GM23338 (cell line): ENCODE data around the gene EIF5A. TPM values are rescaled to one million over a fixed set of nuclear protein-coding genes. Genes with fewer than 3 reads are reported as not detected.

Source experiments
- ATAC-seq: fragments of 200-7000 bp; cut with Tn5 transposase; 3 replicates; pipeline ENCODE4 v1.9.1; 2020
- DNase-seq: peaks from one replicate; pipeline ENCODE4 v3.0.0-alpha.2; 2015; ENCODE audit warnings: low spot score
- H2AFZ ChIP-seq: fragments of 200-600 bp; sonication (generic); 2 replicates; pipeline ENCODE4 v1.8.0; 2016; ENCODE audit warnings: antibody characterized with exemption, mild to moderate bottlenecking, moderate library complexity
- H3F3A ChIP-seq: fragments of 200-600 bp; sonication (generic); replicated peaks from 2 replicates; pipeline ENCODE4 v1.8.0; 2017; ENCODE audit warnings: antibody characterized with exemption, mixed run types, low read depth
- H3K27ac ChIP-seq: fragments of 200-600 bp; sonication (generic); 2 replicates; pipeline ENCODE4 v1.6.1; 2016; ENCODE audit warnings: low read depth
- H3K27me3 ChIP-seq: fragments of 200-600 bp; sonication (generic); 2 replicates; pipeline ENCODE4 v1.8.0; 2016; ENCODE audit warnings: mild to moderate bottlenecking, mixed run types, moderate library complexity; ENCODE audit not compliant: insufficient read depth
- H3K36me3 ChIP-seq: fragments of 200-600 bp; sonication (generic); 2 replicates; pipeline ENCODE4 v1.8.0; 2016; ENCODE audit warnings: mild to moderate bottlenecking; ENCODE audit not compliant: insufficient read depth
- H3K4me1 ChIP-seq: fragments of 200-600 bp; sonication (generic); 2 replicates; pipeline ENCODE4 v1.8.0; 2016; ENCODE audit warnings: mild to moderate bottlenecking, moderate library complexity; ENCODE audit not compliant: insufficient read depth
- H3K4me2 ChIP-seq: fragments of 200-600 bp; sonication (generic); 2 replicates; pipeline ENCODE4 v1.7.1; 2017; ENCODE audit warnings: mixed run types
- H3K4me3 ChIP-seq: fragments of 200-600 bp; sonication (generic); 2 replicates; pipeline ENCODE4 v1.6.1; 2016; ENCODE audit warnings: mixed run types
- H3K79me2 ChIP-seq: fragments of 200-600 bp; sonication (generic); replicated peaks from 2 replicates; pipeline ENCODE4 v1.8.0; 2017; ENCODE audit warnings: mild to moderate bottlenecking; ENCODE audit not compliant: insufficient read depth
- H3K9me2 ChIP-seq: fragments of 200-600 bp; sonication (generic); 2 replicates; pipeline ENCODE4 v1.8.0; 2017; ENCODE audit not compliant: insufficient read depth
- H4K20me1 ChIP-seq: fragments of 200-600 bp; sonication (generic); replicated peaks from 2 replicates; pipeline ENCODE4 v1.8.0; 2017; ENCODE audit warnings: mild to moderate bottlenecking; ENCODE audit not compliant: insufficient read depth
- H3K27ac Mint-ChIP-seq: 2 replicates; pipeline ENCODE4 v1.8.0; 2020; ENCODE audit warnings: inconsistent platforms, mild to moderate bottlenecking, moderate library complexity, mixed read lengths
- H3K27me3 Mint-ChIP-seq: 3 replicates; pipeline ENCODE4 v1.8.0; 2022; ENCODE audit warnings: low read depth, mild to moderate bottlenecking, moderate library complexity, mixed read lengths, inconsistent platforms; ENCODE audit not compliant: insufficient read depth, poor library complexity
- H3K36me3 Mint-ChIP-seq: 3 replicates; pipeline ENCODE4 v1.8.0; 2021; ENCODE audit warnings: low read depth, mild to moderate bottlenecking, inconsistent platforms, moderate library complexity, mixed read lengths
- H3K4me1 Mint-ChIP-seq: 3 replicates; pipeline ENCODE4 v1.8.0; 2020; ENCODE audit warnings: mild to moderate bottlenecking, inconsistent platforms, mixed read lengths
- H3K4me3 Mint-ChIP-seq: 3 replicates; pipeline ENCODE4 v1.8.0; 2021; ENCODE audit warnings: moderate library complexity, mild to moderate bottlenecking, inconsistent platforms, mixed read lengths
- H3K9me3 Mint-ChIP-seq: 3 replicates; pipeline ENCODE4 v1.8.0; 2020; ENCODE audit warnings: moderate library complexity, mild to moderate bottlenecking, inconsistent platforms, mixed read lengths
- CREB1 ChIP-seq: fragments of 250-450 bp; sonication (Bioruptor Pico); IDR thresholded peaks from 2 replicates; pipeline ENCODE4 v1.5.0; 2020; ENCODE audit warnings: low read depth, mild to moderate bottlenecking, moderate library complexity
- CTCF ChIP-seq, 2 experiments: fragments of 200-600 bp in 1 of 2; sonication (generic) in 1 of 2; conservative IDR thresholded peaks; 2 replicates each; pipeline versions ENCODE4 v1.5.1 to v1.6.1; 2016 to 2017; ENCODE audit warnings: antibody characterized with exemption in 2 of 2, low read depth in 2 of 2, mild to moderate bottlenecking in 2 of 2, moderate library complexity in 1 of 2
- ETS1 ChIP-seq: IDR thresholded peaks from 2 replicates; pipeline ENCODE4 v1.6.1; 2016; ENCODE audit warnings: antibody characterized with exemption
- EZH2 ChIP-seq: fragments of 200-600 bp; sonication (generic); IDR thresholded peaks from one replicate; pipeline ENCODE4 v1.8.0; 2017; ENCODE audit warnings: antibody characterized with exemption, mild to moderate bottlenecking, low read depth; ENCODE audit not compliant: unreplicated experiment
- EZH2phosphoT487 ChIP-seq: fragments of 200-600 bp; sonication (generic); IDR thresholded peaks from one replicate; pipeline ENCODE4 v1.8.1; 2018; ENCODE audit warnings: antibody characterized with exemption; ENCODE audit not compliant: unreplicated experiment
- JUNB ChIP-seq: IDR thresholded peaks from one replicate; pipeline ENCODE4 v1.6.1; 2016; ENCODE audit warnings: antibody characterized with exemption; ENCODE audit not compliant: unreplicated experiment
- NANOG ChIP-seq: IDR thresholded peaks from 2 replicates; pipeline ENCODE4 v1.6.1; 2016; ENCODE audit warnings: antibody characterized with exemption, borderline replicate concordance
- POLR2AphosphoS5 ChIP-seq: IDR thresholded peaks from 2 replicates; pipeline ENCODE4 v1.6.1; 2016; ENCODE audit warnings: antibody characterized with exemption, low read depth
- STAT1 ChIP-seq: IDR thresholded peaks from one replicate; pipeline ENCODE4 v1.6.1; 2016; ENCODE audit warnings: antibody characterized with exemption; ENCODE audit not compliant: unreplicated experiment
- ZNF114 ChIP-seq: fragments of 250-450 bp; sonication (Bioruptor Pico); IDR thresholded peaks from 2 replicates; pipeline ENCODE4 v1.5.0; 2020; ENCODE audit warnings: mild to moderate bottlenecking, moderate library complexity
- ZNF331 ChIP-seq: fragments of 250-450 bp; sonication (Bioruptor Pico); IDR thresholded peaks from 2 replicates; pipeline ENCODE4 v1.5.0; 2020; ENCODE audit warnings: low read depth, mild to moderate bottlenecking, moderate library complexity
- polyA plus RNA-seq: library from polyadenylated mRNA; unstranded; fragments of >200 nt; fragmentation: Nextera tagmentation; extraction: Ambion mirVana; gene quantifications from 2 replicates; pipeline ENCODE4 v1.2.1, GENCODE V29; 2016
- total RNA-seq: library from RNA; depleted of rRNA; stranded (reverse); fragments of >200 nt; shearing (Covaris generic); gene quantifications from 2 replicates; pipeline ENCODE4 v1.2.3, GENCODE V29; 2014
- TF ChIP-seq, protein P1 (sequence below): fragments of 250-450 bp; sonication (Bioruptor Pico); IDR thresholded peaks from 2 replicates; pipeline ENCODE4 v1.5.0; 2020; ENCODE audit warnings: mild to moderate bottlenecking, moderate library complexity
- TF ChIP-seq, protein P2 (sequence below): IDR thresholded peaks from one replicate; pipeline ENCODE4 v1.6.1; 2018; ENCODE audit warnings: antibody characterized with exemption; ENCODE audit not compliant: unreplicated experiment

EIF5A gene
- total and polyA plus RNA-seq, 2 experiments from 2014 or later: 833 to 1,562 TPM

- peaks cover 10% of the 10 kb centered on the region for H3K4me1 ChIP-seq
- H3K36me3 ChIP-seq: peaks cover 13% of the 10 kb centered on the region; the same call in 1 of the 2 replicates
- no peak overlapping the region for H3K4me2 ChIP-seq
- no peaks in the 10 kb centered on the region for H3K27me3 ChIP-seq
- H2AFZ ChIP-seq: no peak overlapping the region
- Mint-ChIP-seq H3K36me3 (peaks cover 40% of the 10 kb centered on the region), H3K4me1 (peaks cover 14% of the 10 kb centered on the region), H3K27ac (no peak overlapping the region), H3K9me3 (no peaks in the 10 kb centered on the region), H3K4me3 (0 out of 3 replicates have a peak overlapping the region, but pooled peaks have one; percentile 24), H3K27me3 (peaks cover 7% of the 10 kb centered on the region)
- no peak for ATAC-seq
- H3K27ac ChIP-seq: no peak overlapping the region
- H3K79me2 ChIP-seq: peaks cover 14% of the 10 kb centered on the region
- no peaks in the 10 kb centered on the region for H3K9me2 ChIP-seq
- no peaks in the 10 kb centered on the region for H4K20me1 ChIP-seq
- peaks cover 26% of the 10 kb centered on the region for H3F3A ChIP-seq
- DNase-seq: no peak
- TF ChIP-seq JUNB: no peak
- no peak for TF ChIP-seq STAT1
- no peak for TF ChIP-seq EZH2phosphoT487
- no peak for TF ChIP-seq ZNF331 (CRISPR knock-in tag)
- TF ChIP-seq NANOG: no peak
- TF ChIP-seq, protein P1, sequence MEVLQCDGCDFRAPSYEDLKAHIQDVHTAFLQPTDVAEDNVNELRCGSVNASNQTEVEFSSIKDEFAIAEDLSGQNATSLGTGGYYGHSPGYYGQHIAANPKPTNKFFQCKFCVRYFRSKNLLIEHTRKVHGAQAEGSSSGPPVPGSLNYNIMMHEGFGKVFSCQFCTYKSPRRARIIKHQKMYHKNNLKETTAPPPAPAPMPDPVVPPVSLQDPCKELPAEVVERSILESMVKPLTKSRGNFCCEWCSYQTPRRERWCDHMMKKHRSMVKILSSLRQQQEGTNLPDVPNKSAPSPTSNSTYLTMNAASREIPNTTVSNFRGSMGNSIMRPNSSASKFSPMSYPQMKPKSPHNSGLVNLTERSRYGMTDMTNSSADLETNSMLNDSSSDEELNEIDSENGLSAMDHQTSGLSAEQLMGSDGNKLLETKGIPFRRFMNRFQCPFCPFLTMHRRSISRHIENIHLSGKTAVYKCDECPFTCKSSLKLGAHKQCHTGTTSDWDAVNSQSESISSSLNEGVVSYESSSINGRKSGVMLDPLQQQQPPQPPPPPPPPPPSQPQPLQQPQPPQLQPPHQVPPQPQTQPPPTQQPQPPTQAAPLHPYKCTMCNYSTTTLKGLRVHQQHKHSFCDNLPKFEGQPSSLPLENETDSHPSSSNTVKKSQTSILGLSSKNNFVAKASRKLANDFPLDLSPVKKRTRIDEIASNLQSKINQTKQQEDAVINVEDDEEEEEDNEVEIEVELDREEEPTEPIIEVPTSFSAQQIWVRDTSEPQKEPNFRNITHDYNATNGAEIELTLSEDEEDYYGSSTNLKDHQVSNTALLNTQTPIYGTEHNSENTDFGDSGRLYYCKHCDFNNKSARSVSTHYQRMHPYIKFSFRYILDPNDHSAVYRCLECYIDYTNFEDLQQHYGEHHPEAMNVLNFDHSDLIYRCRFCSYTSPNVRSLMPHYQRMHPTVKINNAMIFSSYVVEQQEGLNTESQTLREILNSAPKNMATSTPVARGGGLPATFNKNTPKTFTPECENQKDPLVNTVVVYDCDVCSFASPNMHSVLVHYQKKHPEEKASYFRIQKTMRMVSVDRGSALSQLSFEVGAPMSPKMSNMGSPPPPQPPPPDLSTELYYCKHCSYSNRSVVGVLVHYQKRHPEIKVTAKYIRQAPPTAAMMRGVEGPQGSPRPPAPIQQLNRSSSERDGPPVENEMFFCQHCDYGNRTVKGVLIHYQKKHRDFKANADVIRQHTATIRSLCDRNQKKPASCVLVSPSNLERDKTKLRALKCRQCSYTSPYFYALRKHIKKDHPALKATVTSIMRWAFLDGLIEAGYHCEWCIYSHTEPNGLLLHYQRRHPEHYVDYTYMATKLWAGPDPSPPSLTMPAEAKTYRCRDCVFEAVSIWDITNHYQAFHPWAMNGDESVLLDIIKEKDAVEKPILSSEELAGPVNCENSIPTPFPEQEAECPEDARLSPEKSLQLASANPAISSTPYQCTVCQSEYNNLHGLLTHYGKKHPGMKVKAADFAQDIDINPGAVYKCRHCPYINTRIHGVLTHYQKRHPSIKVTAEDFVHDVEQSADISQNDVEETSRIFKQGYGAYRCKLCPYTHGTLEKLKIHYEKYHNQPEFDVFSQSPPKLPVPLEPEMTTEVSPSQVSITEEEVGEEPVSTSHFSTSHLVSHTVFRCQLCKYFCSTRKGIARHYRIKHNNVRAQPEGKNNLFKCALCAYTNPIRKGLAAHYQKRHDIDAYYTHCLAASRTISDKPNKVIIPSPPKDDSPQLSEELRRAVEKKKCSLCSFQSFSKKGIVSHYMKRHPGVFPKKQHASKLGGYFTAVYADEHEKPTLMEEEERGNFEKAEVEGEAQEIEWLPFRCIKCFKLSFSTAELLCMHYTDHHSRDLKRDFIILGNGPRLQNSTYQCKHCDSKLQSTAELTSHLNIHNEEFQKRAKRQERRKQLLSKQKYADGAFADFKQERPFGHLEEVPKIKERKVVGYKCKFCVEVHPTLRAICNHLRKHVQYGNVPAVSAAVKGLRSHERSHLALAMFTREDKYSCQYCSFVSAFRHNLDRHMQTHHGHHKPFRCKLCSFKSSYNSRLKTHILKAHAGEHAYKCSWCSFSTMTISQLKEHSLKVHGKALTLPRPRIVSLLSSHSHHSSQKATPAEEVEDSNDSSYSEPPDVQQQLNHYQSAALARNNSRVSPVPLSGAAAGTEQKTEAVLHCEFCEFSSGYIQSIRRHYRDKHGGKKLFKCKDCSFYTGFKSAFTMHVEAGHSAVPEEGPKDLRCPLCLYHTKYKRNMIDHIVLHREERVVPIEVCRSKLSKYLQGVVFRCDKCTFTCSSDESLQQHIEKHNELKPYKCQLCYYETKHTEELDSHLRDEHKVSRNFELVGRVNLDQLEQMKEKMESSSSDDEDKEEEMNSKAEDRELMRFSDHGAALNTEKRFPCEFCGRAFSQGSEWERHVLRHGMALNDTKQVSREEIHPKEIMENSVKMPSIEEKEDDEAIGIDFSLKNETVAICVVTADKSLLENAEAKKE (CRISPR knock-in tag): no peak
- TF ChIP-seq POLR2AphosphoS5: no peak
- no peak for TF ChIP-seq ZNF114 (CRISPR knock-in tag)
- TF ChIP-seq CREB1 (CRISPR knock-in tag): no peak
- no peak for TF ChIP-seq ETS1
- no peak for TF ChIP-seq CTCF (conservative IDR thresholded peaks at IDR 0.05; ENCODE audit: low read depth in 2 of 2)
- TF ChIP-seq EZH2: no peak
- TF ChIP-seq, protein P2, sequence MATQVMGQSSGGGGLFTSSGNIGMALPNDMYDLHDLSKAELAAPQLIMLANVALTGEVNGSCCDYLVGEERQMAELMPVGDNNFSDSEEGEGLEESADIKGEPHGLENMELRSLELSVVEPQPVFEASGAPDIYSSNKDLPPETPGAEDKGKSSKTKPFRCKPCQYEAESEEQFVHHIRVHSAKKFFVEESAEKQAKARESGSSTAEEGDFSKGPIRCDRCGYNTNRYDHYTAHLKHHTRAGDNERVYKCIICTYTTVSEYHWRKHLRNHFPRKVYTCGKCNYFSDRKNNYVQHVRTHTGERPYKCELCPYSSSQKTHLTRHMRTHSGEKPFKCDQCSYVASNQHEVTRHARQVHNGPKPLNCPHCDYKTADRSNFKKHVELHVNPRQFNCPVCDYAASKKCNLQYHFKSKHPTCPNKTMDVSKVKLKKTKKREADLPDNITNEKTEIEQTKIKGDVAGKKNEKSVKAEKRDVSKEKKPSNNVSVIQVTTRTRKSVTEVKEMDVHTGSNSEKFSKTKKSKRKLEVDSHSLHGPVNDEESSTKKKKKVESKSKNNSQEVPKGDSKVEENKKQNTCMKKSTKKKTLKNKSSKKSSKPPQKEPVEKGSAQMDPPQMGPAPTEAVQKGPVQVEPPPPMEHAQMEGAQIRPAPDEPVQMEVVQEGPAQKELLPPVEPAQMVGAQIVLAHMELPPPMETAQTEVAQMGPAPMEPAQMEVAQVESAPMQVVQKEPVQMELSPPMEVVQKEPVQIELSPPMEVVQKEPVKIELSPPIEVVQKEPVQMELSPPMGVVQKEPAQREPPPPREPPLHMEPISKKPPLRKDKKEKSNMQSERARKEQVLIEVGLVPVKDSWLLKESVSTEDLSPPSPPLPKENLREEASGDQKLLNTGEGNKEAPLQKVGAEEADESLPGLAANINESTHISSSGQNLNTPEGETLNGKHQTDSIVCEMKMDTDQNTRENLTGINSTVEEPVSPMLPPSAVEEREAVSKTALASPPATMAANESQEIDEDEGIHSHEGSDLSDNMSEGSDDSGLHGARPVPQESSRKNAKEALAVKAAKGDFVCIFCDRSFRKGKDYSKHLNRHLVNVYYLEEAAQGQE: no peak
- H3K4me3 ChIP-seq: no peak overlapping the region
Measured at GRCh38 chr17:7327056-7327455, 19.6 kb downstream of the EIF5A start.
